Lung (tissue), 12 donors: Measurements from ENCODE around the gene ZNF599. TPM values are rescaled to one million over a fixed set of nuclear protein-coding genes. Genes with fewer than 3 reads are reported as not detected.

Source experiments
- ATAC-seq: fragments of 200-7000 bp; cut with Tn5 transposase; one replicate; pipeline ENCODE4 v1.9.1; 2020; ENCODE audit warnings: moderate number of reproducible peaks; ENCODE audit not compliant: insufficient read depth, low FRiP score
- DNase-seq, 3 donors: peaks; one replicate each; pipeline ENCODE4 v3.0.0-alpha.2; 2013 to 2017
- H3K27ac ChIP-seq, 2 donors: one replicate each; pipeline ENCODE4 v1.5.1; 2013; ENCODE audit warnings: mild to moderate bottlenecking in 2 of 2, moderate library complexity in 2 of 2, control low read depth in 1 of 2, inconsistent platforms in 1 of 2, low read depth in 1 of 2, low read length in 1 of 2
- H3K27me3 ChIP-seq, 3 donors: one replicate each; pipeline ENCODE4 v1.5.1; 2013; ENCODE audit warnings: low read length in 2 of 3; ENCODE audit not compliant: control insufficient read depth in 3 of 3, insufficient read depth in 3 of 3
- H3K36me3 ChIP-seq, 4 donors: one replicate each; pipeline ENCODE4 v1.5.1; 2013; ENCODE audit warnings: low read length in 4 of 4, mild to moderate bottlenecking in 1 of 4, moderate library complexity in 1 of 4; ENCODE audit not compliant: control insufficient read depth in 4 of 4, insufficient read depth in 4 of 4
- H3K4me1 ChIP-seq, 5 donors: one replicate each; pipeline ENCODE4 v1.5.1; 2013; ENCODE audit warnings: low read length in 5 of 5, mild to moderate bottlenecking in 2 of 5, moderate library complexity in 1 of 5; ENCODE audit not compliant: control insufficient read depth in 5 of 5, insufficient read depth in 5 of 5
- H3K4me3 ChIP-seq: one replicate; pipeline ENCODE4 v1.5.1; 2013; ENCODE audit warnings: mild to moderate bottlenecking, control low read depth, moderate library complexity
- H3K9ac ChIP-seq, 2 donors: one replicate each; pipeline ENCODE4 v1.5.1; 2013; ENCODE audit warnings: low read length in 2 of 2, control low read depth in 1 of 2; ENCODE audit not compliant: insufficient read depth in 1 of 2
- H3K9me3 ChIP-seq, 4 donors: one replicate each; pipeline ENCODE4 v1.5.1; 2013; ENCODE audit warnings: low read length in 3 of 4, mild to moderate bottlenecking in 1 of 4, moderate library complexity in 1 of 4; ENCODE audit not compliant: control insufficient read depth in 4 of 4, insufficient read depth in 3 of 4
- WGBS, 2 donors: extraction: QIAGEN DNeasy Blood & Tissue Kit; methylation state at CpG; one replicate each; pipeline ENCODE4 v1.1.7; 2013; 5-methylcytosine and 5-hydroxymethylcytosine counted together
- polyA plus RNA-seq, 2 donors: library from polyadenylated mRNA; stranded (reverse); fragments of 200-250 nt; gene quantifications; one replicate each; pipeline ENCODE4 v1.2.1, GENCODE V29; 2013
- total RNA-seq, 2 donors: library from RNA; depleted of rRNA in 1 of 2; stranded (reverse); fragments of >200 nt in 1 of 2; gene quantifications; one replicate each; pipeline ENCODE4 v1.2.1, GENCODE V29; 2014 to 2021
- TF ChIP-seq, protein P1 (sequence below): IDR thresholded peaks from 2 replicates; pipeline ENCODE4 v1.5.1; 2012; ENCODE audit warnings: mild to moderate bottlenecking; ENCODE audit errors: control extremely low read depth, extremely low read depth
- donor health status: control.
- donor health status: control.
- donor health status: Bipolar disorder and iron deficiency.
- donor health status: healthy.
- donor health status: DM: yes; HTN: yes; CAD: no.

ZNF599 gene
- total and polyA plus RNA-seq, 4 donors, result 3.6 to 11.2 (median 6.6) TPM

DNA sequence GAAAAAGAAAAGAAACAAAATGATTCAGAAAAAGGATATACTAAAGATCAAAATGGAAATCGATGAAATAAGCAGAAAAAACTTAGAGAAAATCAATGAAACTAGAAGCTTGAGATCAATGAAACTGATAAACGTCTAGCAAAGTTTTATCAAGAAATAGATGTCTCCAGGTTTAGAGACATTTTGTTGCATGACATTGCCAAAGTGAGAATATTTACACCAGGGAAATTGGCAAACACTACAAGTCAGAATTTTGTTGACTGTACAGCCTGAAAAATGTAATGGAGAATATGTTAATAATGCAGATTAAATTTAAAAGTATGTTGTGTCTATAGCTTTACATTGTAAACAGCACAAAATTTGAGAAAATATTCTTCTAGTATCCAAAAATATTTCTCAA is 5.3 kb upstream of the ZNF599 start:
- ATAC-seq (no peak), DNase-seq (no peak)
- H3K4me3 ChIP-seq, result no peak overlapping the region
- no peaks in the 10 kb centered on the region for H3K4me1 ChIP-seq
- peaks cover 0 to 10% (median 1%) of the 10 kb centered on the region in 4 donors for H3K9me3 ChIP-seq
- H3K27ac ChIP-seq, result no peak overlapping the region
- H3K27me3 ChIP-seq, result no peaks in the 10 kb centered on the region
- WGBS, 2 donors, result 83% methylated on average over 2 of the region's 2 CpGs
- H3K9ac ChIP-seq, result no peak overlapping the region
- TF ChIP-seq, protein P1, sequence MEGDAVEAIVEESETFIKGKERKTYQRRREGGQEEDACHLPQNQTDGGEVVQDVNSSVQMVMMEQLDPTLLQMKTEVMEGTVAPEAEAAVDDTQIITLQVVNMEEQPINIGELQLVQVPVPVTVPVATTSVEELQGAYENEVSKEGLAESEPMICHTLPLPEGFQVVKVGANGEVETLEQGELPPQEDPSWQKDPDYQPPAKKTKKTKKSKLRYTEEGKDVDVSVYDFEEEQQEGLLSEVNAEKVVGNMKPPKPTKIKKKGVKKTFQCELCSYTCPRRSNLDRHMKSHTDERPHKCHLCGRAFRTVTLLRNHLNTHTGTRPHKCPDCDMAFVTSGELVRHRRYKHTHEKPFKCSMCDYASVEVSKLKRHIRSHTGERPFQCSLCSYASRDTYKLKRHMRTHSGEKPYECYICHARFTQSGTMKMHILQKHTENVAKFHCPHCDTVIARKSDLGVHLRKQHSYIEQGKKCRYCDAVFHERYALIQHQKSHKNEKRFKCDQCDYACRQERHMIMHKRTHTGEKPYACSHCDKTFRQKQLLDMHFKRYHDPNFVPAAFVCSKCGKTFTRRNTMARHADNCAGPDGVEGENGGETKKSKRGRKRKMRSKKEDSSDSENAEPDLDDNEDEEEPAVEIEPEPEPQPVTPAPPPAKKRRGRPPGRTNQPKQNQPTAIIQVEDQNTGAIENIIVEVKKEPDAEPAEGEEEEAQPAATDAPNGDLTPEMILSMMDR, result no peak
- H3K36me3 ChIP-seq, result no peaks in the 10 kb centered on the region

DNA sequence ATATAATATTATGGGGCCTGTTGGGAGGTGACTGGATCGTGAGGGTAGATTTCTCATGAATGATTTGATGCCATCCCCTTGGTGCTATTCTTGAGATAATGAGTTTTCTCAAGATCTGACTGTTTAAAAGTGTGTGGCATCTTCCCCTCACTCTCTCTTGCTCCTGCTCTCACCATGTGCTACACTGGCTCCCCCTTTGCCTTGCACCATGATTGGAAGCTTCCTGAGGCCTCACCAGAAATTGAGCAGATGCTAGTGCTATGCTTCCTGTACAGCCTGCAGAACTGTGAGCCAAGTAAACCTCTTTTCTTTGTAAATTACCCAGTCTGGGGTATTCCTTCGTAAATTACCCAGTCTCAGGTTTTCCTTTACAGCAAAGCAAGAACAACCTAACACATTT is 1.8 kb upstream of the ZNF599 start:
- Histone ChIP-seq H3K27ac (no peak overlapping the region), H3K36me3 (peaks cover 0 to 8% (median 0%) of the 10 kb centered on the region in 4 donors), H3K9me3 (peaks cover 0 to 4% (median 1%) of the 10 kb centered on the region in 4 donors), H3K4me1 (peaks cover 0 to 10% (median 6%) of the 10 kb centered on the region in 5 donors), H3K27me3 (no peaks in the 10 kb centered on the region), H3K4me3 (no peak overlapping the region), H3K9ac (no peak overlapping the region)
- ATAC-seq (no peak), DNase-seq (no peak)
- WGBS, 2 donors, result 65 to 77% methylated on average over 2 of the region's 2 CpGs
- TF ChIP-seq, protein P1, result no peak

DNA sequence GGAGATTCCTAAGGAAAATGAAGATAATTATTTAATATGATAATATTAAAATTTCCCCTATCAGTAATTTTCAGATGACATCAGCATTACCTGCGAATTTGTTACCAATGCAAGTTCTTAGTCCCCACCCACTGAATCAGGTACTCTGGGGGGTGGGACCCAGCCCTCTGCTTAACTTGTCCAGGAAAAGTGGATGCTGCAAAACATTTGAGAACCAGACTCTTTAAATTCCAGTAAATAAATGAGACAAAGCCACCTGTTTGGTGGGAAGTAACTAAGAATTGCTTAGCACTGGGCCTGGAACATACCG is 495 bp upstream of the ZNF599 start:
- H3K9ac ChIP-seq, result no peak overlapping the region
- no peak overlapping the region for H3K4me3 ChIP-seq
- 75 to 85% methylated on average over 2 of the region's 2 CpGs for WGBS, 2 donors
- no peak for ATAC-seq
- no peak overlapping the region for H3K27ac ChIP-seq
- H3K9me3 ChIP-seq, result peaks cover 0 to 7% (median 0%) of the 10 kb centered on the region in 4 donors
- no peak for DNase-seq
- H3K4me1 ChIP-seq, result peaks cover 0 to 10% (median 6%) of the 10 kb centered on the region in 5 donors
- H3K27me3 ChIP-seq, result no peaks in the 10 kb centered on the region
- H3K36me3 ChIP-seq, result peaks cover 5 to 21% (median 7%) of the 10 kb centered on the region in 4 donors
- TF ChIP-seq, protein P1, result no peak

DNA sequence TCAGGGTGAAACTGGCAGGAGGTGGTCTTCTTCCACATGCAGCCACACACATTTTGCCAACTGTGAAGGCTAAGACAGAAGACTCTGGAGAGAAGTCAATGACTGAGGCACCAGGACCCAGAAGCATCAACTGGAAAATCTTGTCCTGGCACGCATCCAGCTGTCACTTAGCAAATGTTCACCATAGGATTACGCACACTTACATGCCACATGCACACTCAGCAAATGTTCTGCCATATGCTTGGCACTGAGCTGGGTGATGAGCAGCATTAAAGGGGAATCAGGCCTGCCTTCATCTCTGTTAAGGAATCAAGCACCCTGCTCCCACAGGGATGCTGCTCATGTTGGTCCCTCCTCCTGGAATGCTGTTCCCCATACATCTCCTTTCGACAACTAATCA is 5.1 kb downstream of the ZNF599 start:
- ATAC-seq (no peak), DNase-seq (no peak)
- H3K27me3 ChIP-seq, result no peaks in the 10 kb centered on the region
- peaks cover 0 to 10% (median 6%) of the 10 kb centered on the region in 5 donors for H3K4me1 ChIP-seq
- peaks cover 0 to 32% (median 18%) of the 10 kb centered on the region in 4 donors for H3K9me3 ChIP-seq
- WGBS, 2 donors, result 96 to 98% methylated on average over 3 of the region's 3 CpGs
- H3K9ac ChIP-seq, result no peak overlapping the region
- no peak overlapping the region for H3K4me3 ChIP-seq
- TF ChIP-seq, protein P1, result no peak
- H3K27ac ChIP-seq, result no peak overlapping the region
- peaks cover 33 to 73% (median 49%) of the 10 kb centered on the region in 4 donors for H3K36me3 ChIP-seq
